ENCODE results near the gene WDFY1.

WDFY1 gene

DNA sequence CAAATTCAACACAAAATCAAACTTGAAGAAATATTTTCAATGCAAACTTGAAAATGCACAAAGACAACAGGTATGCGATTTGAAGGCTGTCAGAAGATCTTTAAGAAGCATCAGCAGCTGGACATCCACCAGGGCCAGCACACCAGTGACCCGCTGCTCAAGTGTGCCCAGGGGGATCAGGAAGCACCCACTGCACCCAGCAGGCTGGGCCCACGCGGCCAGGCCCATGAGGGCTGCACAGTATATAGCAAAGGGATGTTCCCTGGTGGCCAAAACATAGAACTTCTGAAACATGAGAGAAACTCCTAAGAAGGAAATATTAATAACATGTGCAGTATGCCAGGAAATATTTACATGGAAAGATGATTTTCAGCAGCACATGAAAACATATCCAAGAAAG is 25.0 kb downstream of the WDFY1 start:
- ChIA-PET POLR2A (no interaction called here), CTCF (no interaction called here)

DNA sequence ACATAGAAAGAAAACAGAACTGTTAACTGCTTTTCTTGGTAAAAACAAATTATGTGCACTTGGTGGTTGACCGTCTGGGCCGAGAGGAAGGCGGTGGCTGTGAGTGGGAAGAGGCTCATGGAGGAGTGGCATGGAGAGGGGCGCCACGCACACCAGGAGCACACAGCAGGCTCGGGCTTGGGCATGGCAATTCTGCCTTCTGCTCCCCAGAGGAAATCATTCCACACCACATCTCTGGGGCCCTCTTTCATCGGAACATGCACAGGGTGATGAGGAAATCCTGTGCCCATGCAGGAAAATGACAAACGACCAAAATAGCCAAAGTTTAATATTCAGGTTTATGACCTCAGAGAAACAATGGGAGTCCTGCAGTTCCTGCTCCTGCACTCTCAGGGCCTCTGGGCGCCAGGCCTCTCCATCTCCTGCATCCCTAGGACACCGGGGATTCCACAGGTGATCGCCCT is 26.4 kb downstream of the WDFY1 start:
- Histone ChIP-seq H3K36me3 (ENCODE audit: control insufficient read depth in 2 of 2, insufficient read depth in 1 of 2, low read length in 2 of 2) (peaks cover 0 to 27% of the 10 kb centered on the region in 2 experiments; a peak in 2 of 3 replicates), H3K27ac (ENCODE audit: extremely low read depth, low read depth, low read length) (no peak overlapping the region), H3K4me1 (ENCODE audit: control insufficient read depth, insufficient read depth, low read length) (no peaks in the 10 kb centered on the region), H3K4me3 (ENCODE audit: low read depth, low read length) (no peak overlapping the region), H3K9me3 (ENCODE audit: control insufficient read depth, insufficient read depth, low read depth, low read length) (no peaks in the 10 kb centered on the region)
- TF ChIP-seq GLI4 (tag by site-specific recombination; IDR thresholded peaks at IDR 0.05), result no peak
- TF ChIP-seq WT1 (tag by site-specific recombination; IDR thresholded peaks at IDR 0.05), result no peak
- no peak for TF ChIP-seq GLIS2 (tag by site-specific recombination; IDR thresholded peaks at IDR 0.05)
- TF ChIP-seq ZFP69B (tag by site-specific recombination; IDR thresholded peaks at IDR 0.05), result no peak
- TF ChIP-seq, protein P1, sequence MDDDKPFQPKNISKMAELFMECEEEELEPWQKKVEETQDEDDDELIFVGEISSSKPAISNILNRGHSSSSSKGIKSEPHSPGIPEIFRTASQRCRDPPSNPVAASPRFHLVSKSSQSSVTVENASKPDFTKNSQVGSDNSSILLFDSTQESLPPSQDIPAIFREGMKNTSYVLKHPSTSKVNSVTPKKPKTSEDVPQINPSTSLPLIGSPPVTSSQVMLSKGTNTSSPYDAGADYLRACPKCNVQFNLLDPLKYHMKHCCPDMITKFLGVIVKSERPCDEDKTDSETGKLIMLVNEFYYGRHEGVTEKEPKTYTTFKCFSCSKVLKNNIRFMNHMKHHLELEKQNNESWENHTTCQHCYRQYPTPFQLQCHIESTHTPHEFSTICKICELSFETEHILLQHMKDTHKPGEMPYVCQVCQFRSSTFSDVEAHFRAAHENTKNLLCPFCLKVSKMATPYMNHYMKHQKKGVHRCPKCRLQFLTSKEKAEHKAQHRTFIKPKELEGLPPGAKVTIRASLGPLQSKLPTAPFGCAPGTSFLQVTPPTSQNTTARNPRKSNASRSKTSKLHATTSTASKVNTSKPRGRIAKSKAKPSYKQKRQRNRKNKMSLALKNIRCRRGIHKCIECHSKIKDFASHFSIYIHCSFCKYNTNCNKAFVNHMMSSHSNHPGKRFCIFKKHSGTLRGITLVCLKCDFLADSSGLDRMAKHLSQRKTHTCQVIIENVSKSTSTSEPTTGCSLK (tag by site-specific recombination; IDR thresholded peaks at IDR 0.05), result no peak
- TF ChIP-seq GLI2 (tag by site-specific recombination; IDR thresholded peaks at IDR 0.05; ENCODE audit: borderline replicate concordance, low read depth), result no peak
- no peak for TF ChIP-seq FEZF1 (tag by site-specific recombination; IDR thresholded peaks at IDR 0.05)
- POLR2A ChIA-PET, result no interaction called here
- CTCF ChIA-PET, result no interaction called here

More for the DNA sequence above, 25.0 kb downstream of the WDFY1 start:
- Histone ChIP-seq H3K4me1 (ENCODE audit: control insufficient read depth, insufficient read depth, low read length) (no peaks in the 10 kb centered on the region), H3K4me3 (ENCODE audit: low read depth, low read length) (no peak overlapping the region), H3K9me3 (ENCODE audit: control insufficient read depth, insufficient read depth, low read depth, low read length) (no peaks in the 10 kb centered on the region), H3K27ac (ENCODE audit: extremely low read depth, low read depth, low read length) (no peak overlapping the region), H3K36me3 (ENCODE audit: control insufficient read depth in 2 of 2, insufficient read depth in 1 of 2, low read length in 2 of 2) (peaks cover 0 to 21% of the 10 kb centered on the region in 2 experiments; a peak in 2 of 3 replicates)
- TF ChIP-seq, protein P2, sequence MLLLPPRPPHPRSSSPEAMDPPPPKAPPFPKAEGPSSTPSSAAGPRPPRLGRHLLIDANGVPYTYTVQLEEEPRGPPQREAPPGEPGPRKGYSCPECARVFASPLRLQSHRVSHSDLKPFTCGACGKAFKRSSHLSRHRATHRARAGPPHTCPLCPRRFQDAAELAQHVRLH (tag by site-specific recombination; IDR thresholded peaks at IDR 0.05), result no peak
- no peak for TF ChIP-seq ZNF830 (tag by site-specific recombination; IDR thresholded peaks at IDR 0.05; ENCODE audit: low read depth)
- TF ChIP-seq ZNF37A (tag by site-specific recombination; IDR thresholded peaks at IDR 0.05), result no peak
- TF ChIP-seq, protein P3, sequence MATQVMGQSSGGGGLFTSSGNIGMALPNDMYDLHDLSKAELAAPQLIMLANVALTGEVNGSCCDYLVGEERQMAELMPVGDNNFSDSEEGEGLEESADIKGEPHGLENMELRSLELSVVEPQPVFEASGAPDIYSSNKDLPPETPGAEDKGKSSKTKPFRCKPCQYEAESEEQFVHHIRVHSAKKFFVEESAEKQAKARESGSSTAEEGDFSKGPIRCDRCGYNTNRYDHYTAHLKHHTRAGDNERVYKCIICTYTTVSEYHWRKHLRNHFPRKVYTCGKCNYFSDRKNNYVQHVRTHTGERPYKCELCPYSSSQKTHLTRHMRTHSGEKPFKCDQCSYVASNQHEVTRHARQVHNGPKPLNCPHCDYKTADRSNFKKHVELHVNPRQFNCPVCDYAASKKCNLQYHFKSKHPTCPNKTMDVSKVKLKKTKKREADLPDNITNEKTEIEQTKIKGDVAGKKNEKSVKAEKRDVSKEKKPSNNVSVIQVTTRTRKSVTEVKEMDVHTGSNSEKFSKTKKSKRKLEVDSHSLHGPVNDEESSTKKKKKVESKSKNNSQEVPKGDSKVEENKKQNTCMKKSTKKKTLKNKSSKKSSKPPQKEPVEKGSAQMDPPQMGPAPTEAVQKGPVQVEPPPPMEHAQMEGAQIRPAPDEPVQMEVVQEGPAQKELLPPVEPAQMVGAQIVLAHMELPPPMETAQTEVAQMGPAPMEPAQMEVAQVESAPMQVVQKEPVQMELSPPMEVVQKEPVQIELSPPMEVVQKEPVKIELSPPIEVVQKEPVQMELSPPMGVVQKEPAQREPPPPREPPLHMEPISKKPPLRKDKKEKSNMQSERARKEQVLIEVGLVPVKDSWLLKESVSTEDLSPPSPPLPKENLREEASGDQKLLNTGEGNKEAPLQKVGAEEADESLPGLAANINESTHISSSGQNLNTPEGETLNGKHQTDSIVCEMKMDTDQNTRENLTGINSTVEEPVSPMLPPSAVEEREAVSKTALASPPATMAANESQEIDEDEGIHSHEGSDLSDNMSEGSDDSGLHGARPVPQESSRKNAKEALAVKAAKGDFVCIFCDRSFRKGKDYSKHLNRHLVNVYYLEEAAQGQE (tag by site-specific recombination; IDR thresholded peaks at IDR 0.05), result no peak
- TF ChIP-seq ZSCAN23 (tag by site-specific recombination; IDR thresholded peaks at IDR 0.05), result no peak
- TF ChIP-seq, protein P4, sequence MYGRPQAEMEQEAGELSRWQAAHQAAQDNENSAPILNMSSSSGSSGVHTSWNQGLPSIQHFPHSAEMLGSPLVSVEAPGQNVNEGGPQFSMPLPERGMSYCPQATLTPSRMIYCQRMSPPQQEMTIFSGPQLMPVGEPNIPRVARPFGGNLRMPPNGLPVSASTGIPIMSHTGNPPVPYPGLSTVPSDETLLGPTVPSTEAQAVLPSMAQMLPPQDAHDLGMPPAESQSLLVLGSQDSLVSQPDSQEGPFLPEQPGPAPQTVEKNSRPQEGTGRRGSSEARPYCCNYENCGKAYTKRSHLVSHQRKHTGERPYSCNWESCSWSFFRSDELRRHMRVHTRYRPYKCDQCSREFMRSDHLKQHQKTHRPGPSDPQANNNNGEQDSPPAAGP (tag by site-specific recombination; IDR thresholded peaks at IDR 0.05), result no peak
- TF ChIP-seq, protein P5, sequence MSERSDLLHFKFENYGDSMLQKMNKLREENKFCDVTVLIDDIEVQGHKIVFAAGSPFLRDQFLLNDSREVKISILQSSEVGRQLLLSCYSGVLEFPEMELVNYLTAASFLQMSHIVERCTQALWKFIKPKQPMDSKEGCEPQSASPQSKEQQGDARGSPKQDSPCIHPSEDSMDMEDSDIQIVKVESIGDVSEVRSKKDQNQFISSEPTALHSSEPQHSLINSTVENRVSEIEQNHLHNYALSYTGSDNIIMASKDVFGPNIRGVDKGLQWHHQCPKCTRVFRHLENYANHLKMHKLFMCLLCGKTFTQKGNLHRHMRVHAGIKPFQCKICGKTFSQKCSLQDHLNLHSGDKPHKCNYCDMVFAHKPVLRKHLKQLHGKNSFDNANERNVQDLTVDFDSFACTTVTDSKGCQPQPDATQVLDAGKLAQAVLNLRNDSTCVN (tag by site-specific recombination; optimal IDR thresholded peaks at IDR 0.05), result no peak
- TF ChIP-seq ZNF138 (tag by site-specific recombination; IDR thresholded peaks at IDR 0.05; ENCODE audit: borderline replicate concordance), result no peak
- TF ChIP-seq ZFP37 (tag by site-specific recombination; IDR thresholded peaks at IDR 0.05), result no peak
